HepG2 (cell line): Measurements from ENCODE around the gene GLYR1. TPM values are rescaled to one million over a fixed set of nuclear protein-coding genes. Genes with fewer than 3 reads are reported as not detected.

Source experiments
- ATAC-seq: fragments of 200-7000 bp; cut with Tn5 transposase; 3 replicates; pipeline ENCODE4 v1.9.1; 2020; ENCODE audit warnings: mild to moderate bottlenecking, moderate library complexity
- BruUV-seq: library from RNA; stranded (reverse); fragments of 400-500 nt; replicated peaks from 2 replicates; lab custom pipeline; 2021; lab: Mats Ljungman, UMichigan
- CTCF ChIA-PET: fragments of 300-600 bp; formaldehyde crosslinking; extraction: SDS; loops from one replicate; lab custom pipeline; 2021; ENCODE audit warnings: low total read pairs, inconsistent platforms, low intra/inter-chr PET ratio; lab: Yijun Ruan, JAX
- POLR2A ChIA-PET: fragments of 350-600 bp; sonication (Branson Sonifier 250); formaldehyde crosslinking; loops from one replicate; lab custom pipeline; 2020; ENCODE audit warnings: antibody characterized with exemption, inconsistent platforms; lab: Yijun Ruan, JAX
- DNase-seq: peaks from one replicate; pipeline ENCODE4 v3.0.0-alpha.2; 2015; ENCODE audit warnings: low spot score
- FAIRE-seq: peaks from 3 replicates; lab custom pipeline; 2011; peaks lifted over from hg19 to GRCh38; lab: Jason Lieb, UNC
- H2AFZ ChIP-seq: one replicate; pipeline ENCODE4 v1.6.1; 2011; ENCODE audit warnings: low read length, inconsistent platforms
- H3K27ac ChIP-seq: fragments of 300-600 bp; 3 replicates; pipeline ENCODE4 v1.8.0; 2011; ENCODE audit warnings: mixed run types, mild to moderate bottlenecking, mixed read lengths, low read length, inconsistent platforms; ENCODE audit not compliant: insufficient read depth; ENCODE audit errors: extremely low read length
- H3K27me3 ChIP-seq, 2 experiments: fragments of 200-600 bp in 1 of 2; 2 replicates in 1 of 2; 3 replicates in 1 of 2; pipeline versions ENCODE4 v1.6.0 to v1.8.0; 2011; ENCODE audit warnings: low read length in 2 of 2, mild to moderate bottlenecking in 2 of 2, moderate library complexity in 2 of 2, inconsistent platforms in 1 of 2; ENCODE audit not compliant: insufficient read depth in 2 of 2, control insufficient read depth in 1 of 2
- H3K36me3 ChIP-seq, 2 experiments: fragments of 200-600 bp in 1 of 2; replicated peaks in 1 of 2; 2 replicates in 1 of 2; 3 replicates in 1 of 2; pipeline versions ENCODE4 v1.5.1 to v1.8.0; 2011; ENCODE audit warnings: low read length in 2 of 2, inconsistent platforms in 1 of 2; ENCODE audit not compliant: insufficient read depth in 2 of 2, control insufficient read depth in 1 of 2
- H3K4me1 ChIP-seq: 2 replicates; pipeline ENCODE4 v1.5.1; 2012; ENCODE audit warnings: low read length, inconsistent platforms; ENCODE audit not compliant: insufficient read depth
- H3K4me2 ChIP-seq: 2 replicates; pipeline ENCODE4 v1.6.0; 2011; ENCODE audit warnings: low read depth, low read length, inconsistent platforms
- H3K4me3 ChIP-seq, 3 experiments: fragments of 200-600 bp in 1 of 3; sonication (generic), shearing (Covaris generic) in 1 of 3; replicated peaks in 1 of 3; 2 replicates each; pipeline ENCODE4 v1.5.1; 2011 to 2016; ENCODE audit warnings: low read length in 3 of 3, inconsistent platforms in 2 of 3, low read depth in 2 of 3, mild to moderate bottlenecking in 2 of 3, control low read depth in 1 of 3, mixed read lengths in 1 of 3; ENCODE audit not compliant: insufficient read depth in 1 of 3
- H3K79me2 ChIP-seq: one replicate; pipeline ENCODE4 v1.6.1; 2011; ENCODE audit warnings: low read length, inconsistent platforms; ENCODE audit not compliant: insufficient read depth
- H3K9ac ChIP-seq: 2 replicates; pipeline ENCODE4 v1.6.0; 2011; ENCODE audit warnings: mild to moderate bottlenecking, low read depth, low read length, inconsistent platforms; ENCODE audit not compliant: insufficient read depth
- H3K9me3 ChIP-seq: 2 replicates; pipeline ENCODE4 v1.5.1; 2012; ENCODE audit warnings: mild to moderate bottlenecking, low read length
- H4K20me1 ChIP-seq: 2 replicates; pipeline ENCODE4 v1.6.0; 2011; ENCODE audit warnings: inconsistent platforms, mild to moderate bottlenecking, low read length, moderate library complexity; ENCODE audit not compliant: insufficient read depth
- CEBPB ChIP-seq: IDR thresholded peaks from 2 replicates; pipeline ENCODE4 v1.6.1; 2011; ENCODE audit warnings: low read depth, low read length, improper control_type of control experiment, borderline replicate concordance
- FOXA1 ChIP-seq, 2 experiments: fragments of 450-650 bp in 1 of 2; sonication (generic) in 1 of 2; formaldehyde crosslinking in 1 of 2; IDR thresholded peaks; 2 replicates each; pipeline versions ENCODE4 v1.4.0 to v1.6.1; 2016 to 2020; ENCODE audit warnings: missing genetic modification reagents in 1 of 2
- HDAC6 ChIP-seq: fragments of 200-600 bp; sonication (generic); IDR thresholded peaks from 2 replicates; pipeline ENCODE4 v1.7.0; 2017; ENCODE audit warnings: mild to moderate bottlenecking, antibody characterized with exemption, low read length, low read depth
- ZBTB20 ChIP-seq: sonication (generic); formaldehyde crosslinking; IDR thresholded peaks from 2 replicates; pipeline ENCODE4 v1.8.1; 2023; ENCODE audit warnings: missing genetic modification reagents, low read depth, mild to moderate bottlenecking, borderline replicate concordance
- WGBS: methylation state at CpG from one replicate; pipeline ENCODE4 v1.1.6; 2017; ENCODE audit warnings: low lambda C conversion rate; 5-methylcytosine and 5-hydroxymethylcytosine counted together
- in situ Hi-C: cut with HindIII; loops from 2 replicates; pipeline ENCODE4 v1.10.0; 2017; ENCODE audit warnings: low pct_unique_long_range_greater_than_20kb; ENCODE audit not compliant: extremely low pct_ligation_motif_present
- intact Hi-C: fragments of 100-400 bp; cut with micrococcal nuclease; formaldehyde crosslinking; loops from one replicate; pipeline ENCODE4 v1.10.0; 2022; ENCODE audit not compliant: unreplicated experiment
- polyA plus RNA-seq, 8 experiments: library from polyadenylated mRNA; depleted of rRNA in 3 of 8; stranded (reverse) in 7 of 8; unstranded in 1 of 8; fragments of >200 nt; fragmentation: Illumina TruSeq in 4 of 8; extraction: Trizol in 4 of 8; gene quantifications; 2 replicates each; pipeline versions ENCODE4 v1.2.1 to v1.2.3, GENCODE V29; 2011 to 2016; ENCODE audit warnings: low read depth in 4 of 8, missing spikeins in 1 of 8, mixed read lengths in 1 of 8; ENCODE audit not compliant: insufficient read depth in 1 of 8
- total RNA-seq, 5 experiments: library from RNA; depleted of rRNA; stranded (reverse); fragments of >200 nt; fragmentation: Illumina TruSeq; extraction: Trizol; gene quantifications; 2 replicates each; pipeline ENCODE4 v1.2.3, GENCODE V29; 2016; ENCODE audit warnings: low read depth in 1 of 5
- TF ChIP-seq, protein P1 (sequence below): sonication (generic); formaldehyde crosslinking; IDR thresholded peaks from 2 replicates; pipeline ENCODE4 v1.4.0; 2020; ENCODE audit warnings: missing genetic modification reagents

GLYR1 gene
- total and polyA plus RNA-seq, 2 of the 13 experiments (the other 11 are each of a cell fraction or from before 2014, with no cell fraction given) = 28.3 to 48.7 TPM

DNA sequence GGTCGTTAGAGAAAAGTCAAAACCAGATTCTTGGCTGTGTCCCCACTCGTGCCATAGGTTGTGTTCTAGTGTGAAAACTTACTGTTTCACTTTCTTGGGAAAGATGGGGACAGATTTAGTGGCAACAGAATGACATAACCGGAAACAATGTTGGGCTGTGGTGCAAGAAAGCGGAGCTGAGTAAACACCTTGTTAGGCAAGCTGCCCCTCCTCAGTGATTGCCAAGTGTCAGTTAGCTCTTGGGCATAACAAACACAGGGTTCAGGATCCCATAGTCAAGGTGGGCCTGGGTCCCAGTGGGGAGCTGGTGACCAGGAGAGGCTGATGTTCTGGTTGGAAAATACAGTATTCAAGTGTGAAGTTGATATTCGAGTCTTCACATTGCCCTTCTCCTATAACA is 15.6 kb upstream of the GLYR1 start:
- in situ Hi-C loops = no loop called here
- H3K36me3 ChIP-seq = peaks cover 20 to 76% of the 10 kb centered on the region in 2 experiments
- DNase-seq = no peak
- peaks cover 46% of the 10 kb centered on the region for H3K79me2 ChIP-seq
- H3K9me3 ChIP-seq = no peaks in the 10 kb centered on the region
- no peak overlapping the region for H3K27ac ChIP-seq
- TF ChIP-seq, protein P1, sequence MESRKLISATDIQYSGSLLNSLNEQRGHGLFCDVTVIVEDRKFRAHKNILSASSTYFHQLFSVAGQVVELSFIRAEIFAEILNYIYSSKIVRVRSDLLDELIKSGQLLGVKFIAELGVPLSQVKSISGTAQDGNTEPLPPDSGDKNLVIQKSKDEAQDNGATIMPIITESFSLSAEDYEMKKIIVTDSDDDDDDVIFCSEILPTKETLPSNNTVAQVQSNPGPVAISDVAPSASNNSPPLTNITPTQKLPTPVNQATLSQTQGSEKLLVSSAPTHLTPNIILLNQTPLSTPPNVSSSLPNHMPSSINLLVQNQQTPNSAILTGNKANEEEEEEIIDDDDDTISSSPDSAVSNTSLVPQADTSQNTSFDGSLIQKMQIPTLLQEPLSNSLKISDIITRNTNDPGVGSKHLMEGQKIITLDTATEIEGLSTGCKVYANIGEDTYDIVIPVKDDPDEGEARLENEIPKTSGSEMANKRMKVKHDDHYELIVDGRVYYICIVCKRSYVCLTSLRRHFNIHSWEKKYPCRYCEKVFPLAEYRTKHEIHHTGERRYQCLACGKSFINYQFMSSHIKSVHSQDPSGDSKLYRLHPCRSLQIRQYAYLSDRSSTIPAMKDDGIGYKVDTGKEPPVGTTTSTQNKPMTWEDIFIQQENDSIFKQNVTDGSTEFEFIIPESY = peak; percentile 19; the same call in 1 of the 2 replicates
- TF ChIP-seq ZBTB20 (CRISPR knock-in tag) (no peak), HDAC6 (no peak), FOXA1 (IDR thresholded peaks at IDR 0.05) (no peak), FOXA1 (CRISPR knock-in tag; IDR thresholded peaks at IDR 0.05) (0 out of 2 replicates have a peak, but pooled peaks have one; percentile 9), CEBPB (0 out of 2 replicates have a peak, but pooled peaks have one; percentile 28)
- TF ChIP-seq, all 625 proteins: peak for 3
- H3K9ac ChIP-seq = no peak overlapping the region
- H3K4me3 ChIP-seq = no peak overlapping the region
- H3K4me2 ChIP-seq = no peak overlapping the region
- ChIA-PET POLR2A (no interaction called here), CTCF (no interaction called here)
- no peaks in the 10 kb centered on the region for H4K20me1 ChIP-seq
- no peak for FAIRE-seq
- BruUV-seq = no TSS peak
- WGBS = 84% methylated on average over 5 of the region's 5 CpGs
- no peak for ATAC-seq
- H3K4me1 ChIP-seq = peaks cover 19% of the 10 kb centered on the region
- intact Hi-C loops = no loop called here
- H2AFZ ChIP-seq = no peak overlapping the region
- no peaks in the 10 kb centered on the region for H3K27me3 ChIP-seq
